Measurements from ENCODE around the gene TLCD3A. TPM values are rescaled to one million over a fixed set of nuclear protein-coding genes. Genes with fewer than 3 reads are reported as not detected.

Gene TLCD3A
- total RNA-seq, 2 experiments from 2014 or later: 8.3 to 11.7 TPM

DNA sequence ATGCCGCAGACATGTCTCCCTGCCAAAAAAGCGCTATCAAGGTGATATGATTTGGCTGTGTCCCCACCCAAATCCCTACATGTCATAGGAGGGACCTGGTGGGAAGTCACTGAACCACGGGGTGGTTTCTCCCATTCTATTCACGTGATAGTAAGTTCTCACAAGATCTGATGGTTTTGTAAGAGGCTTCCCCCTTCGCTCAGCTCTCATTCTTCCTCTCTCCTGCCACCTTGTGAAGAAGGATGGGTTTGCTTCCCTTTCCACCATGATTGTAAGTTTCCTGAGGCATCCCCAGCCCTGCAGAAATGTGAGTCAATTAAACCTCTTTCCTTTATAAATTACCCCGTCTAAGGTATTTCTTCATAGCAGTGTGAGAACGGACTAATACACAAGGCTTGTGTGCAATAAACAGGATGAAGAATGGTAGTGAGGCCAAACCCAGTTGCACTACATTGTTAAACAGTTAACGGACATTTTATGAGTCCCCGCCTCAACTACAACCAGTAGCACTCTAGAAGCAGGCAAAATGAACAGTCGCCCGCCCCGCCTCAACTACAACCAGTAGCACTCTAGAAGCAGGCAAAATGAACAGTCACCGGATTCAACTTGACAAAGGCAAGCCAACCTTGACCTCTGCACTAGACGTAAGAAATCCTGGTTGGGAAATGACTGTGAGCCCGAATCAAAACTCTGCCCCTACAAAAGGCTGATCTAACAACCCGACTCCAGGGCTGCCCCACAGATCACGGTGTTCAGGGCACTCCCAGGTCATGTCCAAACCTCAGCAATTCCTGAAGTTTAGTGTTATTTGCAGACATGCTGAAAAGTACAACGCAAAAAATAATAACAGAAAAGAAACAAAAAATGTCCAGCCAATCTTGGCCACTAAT lies 44.1 kb upstream of the TLCD3A start:
- POLR2A ChIA-PET: interaction anchor here (0.9 kb wide), 1 partner anchor 272 kb away, joined by 4 read pairs; no protein-coding TSS in a partner anchor

DNA sequence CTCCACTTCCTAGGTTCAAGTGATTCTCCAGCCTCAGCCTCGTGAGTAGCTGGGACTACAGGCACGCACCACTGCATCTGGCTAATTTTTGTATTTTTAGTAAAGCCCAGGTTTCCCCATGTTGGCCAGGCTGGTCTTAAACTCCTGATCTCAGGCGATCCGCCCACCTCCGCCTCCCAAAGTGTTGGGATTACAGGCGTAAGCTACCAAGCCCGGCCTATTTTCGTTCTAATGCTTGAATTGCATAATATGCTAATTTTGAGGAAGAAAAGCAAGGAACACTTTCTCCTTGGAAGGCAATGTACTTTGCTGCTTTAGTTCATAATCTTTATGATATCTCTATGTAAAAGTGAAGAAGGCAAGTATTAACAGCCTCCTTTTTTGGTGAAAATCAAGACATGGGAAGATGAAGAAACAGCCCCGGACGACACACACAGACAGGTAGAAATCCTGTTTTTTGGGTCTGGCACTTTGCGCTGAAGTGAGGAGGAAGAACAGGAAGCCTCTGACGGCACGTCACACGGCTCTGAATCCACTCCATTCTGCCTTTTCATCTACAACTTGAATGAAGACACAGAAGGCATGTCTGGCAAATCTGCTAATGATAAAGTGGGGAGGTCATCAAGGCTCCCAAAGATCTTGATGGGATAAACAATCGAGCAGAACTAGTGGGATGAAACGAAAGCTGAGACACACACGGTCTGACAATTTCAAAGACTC lies 42.7 kb upstream of the TLCD3A start:
- no peak for TF ChIP-seq EZH2phosphoT487 (IDR thresholded peaks at IDR 0.05; ENCODE audit: borderline replicate concordance, low read depth, low read length)
- TF ChIP-seq, protein P1, sequence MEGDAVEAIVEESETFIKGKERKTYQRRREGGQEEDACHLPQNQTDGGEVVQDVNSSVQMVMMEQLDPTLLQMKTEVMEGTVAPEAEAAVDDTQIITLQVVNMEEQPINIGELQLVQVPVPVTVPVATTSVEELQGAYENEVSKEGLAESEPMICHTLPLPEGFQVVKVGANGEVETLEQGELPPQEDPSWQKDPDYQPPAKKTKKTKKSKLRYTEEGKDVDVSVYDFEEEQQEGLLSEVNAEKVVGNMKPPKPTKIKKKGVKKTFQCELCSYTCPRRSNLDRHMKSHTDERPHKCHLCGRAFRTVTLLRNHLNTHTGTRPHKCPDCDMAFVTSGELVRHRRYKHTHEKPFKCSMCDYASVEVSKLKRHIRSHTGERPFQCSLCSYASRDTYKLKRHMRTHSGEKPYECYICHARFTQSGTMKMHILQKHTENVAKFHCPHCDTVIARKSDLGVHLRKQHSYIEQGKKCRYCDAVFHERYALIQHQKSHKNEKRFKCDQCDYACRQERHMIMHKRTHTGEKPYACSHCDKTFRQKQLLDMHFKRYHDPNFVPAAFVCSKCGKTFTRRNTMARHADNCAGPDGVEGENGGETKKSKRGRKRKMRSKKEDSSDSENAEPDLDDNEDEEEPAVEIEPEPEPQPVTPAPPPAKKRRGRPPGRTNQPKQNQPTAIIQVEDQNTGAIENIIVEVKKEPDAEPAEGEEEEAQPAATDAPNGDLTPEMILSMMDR (conservative IDR thresholded peaks at IDR 0.05; ENCODE audit: low read length): no peak
- Histone ChIP-seq H2AFZ (ENCODE audit: low read length) (no peak overlapping the region), H3K4me1 (ENCODE audit: insufficient read depth, low read length, poor library complexity, severe bottlenecking) (no peaks in the 10 kb centered on the region), H4K20me1 (ENCODE audit: insufficient read depth, low read length) (no peaks in the 10 kb centered on the region), H3K9me3 (ENCODE audit: low read length) (no peaks in the 10 kb centered on the region), H3K4me2 (ENCODE audit: low read length) (no peak overlapping the region), H3K36me3 (ENCODE audit: insufficient read depth, low read length) (peaks cover 49% of the 10 kb centered on the region), H3K4me3 (ENCODE audit: low read depth, low read length, poor library complexity, severe bottlenecking) (no peak overlapping the region), H3K79me2 (ENCODE audit: insufficient read depth, low read depth, low read length) (no peaks in the 10 kb centered on the region), H3K27ac (ENCODE audit: low read depth, low read length, poor library complexity, severe bottlenecking) (no peak overlapping the region), H3K9me2 (ENCODE audit: insufficient read depth, low read length) (no peaks in the 10 kb centered on the region)
- BruUV-seq (replicated peaks): no TSS peak
- CTCF ChIA-PET (ENCODE audit: unreplicated experiment): no interaction called here
- DNase-seq (ENCODE audit: low spot score): no peak
- POLR2A ChIA-PET: no interaction called here
- intact Hi-C loops (cut with micrococcal nuclease; ENCODE audit: unreplicated experiment): loop anchor here (10.0 kb wide), 1 partner anchor 295 kb away; no protein-coding TSS in a partner anchor

More for the DNA sequence above, 44.1 kb upstream of the TLCD3A start:
- H3K4me2 ChIP-seq (ENCODE audit: low read length): no peak overlapping the region
- H3K36me3 ChIP-seq (ENCODE audit: insufficient read depth, low read length): peaks cover 37% of the 10 kb centered on the region
- no peak overlapping the region for H3K27ac ChIP-seq (ENCODE audit: low read depth, low read length, poor library complexity, severe bottlenecking)
- TF ChIP-seq, protein P1 (conservative IDR thresholded peaks at IDR 0.05; ENCODE audit: low read length): peak; percentile 33
- TF ChIP-seq EZH2phosphoT487 (IDR thresholded peaks at IDR 0.05; ENCODE audit: borderline replicate concordance, low read depth, low read length): no peak
- H3K9me3 ChIP-seq (ENCODE audit: low read length): no peaks in the 10 kb centered on the region
- no peaks in the 10 kb centered on the region for H4K20me1 ChIP-seq (ENCODE audit: insufficient read depth, low read length)
- no peak overlapping the region for H2AFZ ChIP-seq (ENCODE audit: low read length)
- intact Hi-C loops (cut with micrococcal nuclease; ENCODE audit: unreplicated experiment): no loop called here
- H3K4me1 ChIP-seq (ENCODE audit: insufficient read depth, low read length, poor library complexity, severe bottlenecking): no peaks in the 10 kb centered on the region
- H3K9me2 ChIP-seq (ENCODE audit: insufficient read depth, low read length): no peaks in the 10 kb centered on the region
- H3K4me3 ChIP-seq (ENCODE audit: low read depth, low read length, poor library complexity, severe bottlenecking): no peak overlapping the region
- peak; percentile 2 for DNase-seq (ENCODE audit: low spot score)
- no TSS peak for BruUV-seq (replicated peaks)
- H3K79me2 ChIP-seq (ENCODE audit: insufficient read depth, low read depth, low read length): no peaks in the 10 kb centered on the region
- CTCF ChIA-PET (ENCODE audit: unreplicated experiment): no interaction called here
